Activated CD4-positive, alpha-beta memory T cell treated with anti-CD3 and anti-CD28 coated beads, Interleukin-2, amount 10 ng/mL, durations not matched to agents 7 days and 5 days (primary cell): ENCODE measurements around the gene KCNH1. TPM values are rescaled to one million over a fixed set of nuclear protein-coding genes. Genes with fewer than 3 reads are reported as not detected.

ENCODE experiments used
- CTCF ChIA-PET: fragments of 350-600 bp; sonication (Branson Sonifier 250); formaldehyde crosslinking; loops from one replicate; lab custom pipeline; 2021; ENCODE audit warnings: antibody characterized with exemption, inconsistent platforms; lab: Charles Lee
- POLR2A ChIA-PET: fragments of 350-600 bp; sonication (Branson Sonifier 250); formaldehyde crosslinking; loops from one replicate; lab custom pipeline; 2021; ENCODE audit warnings: antibody characterized with exemption; lab: Charles Lee
- DNase-seq: peaks from one replicate; pipeline ENCODE4 v3.0.0-alpha.2; 2020
- H3K27ac Mint-ChIP-seq: one replicate; pipeline ENCODE4 v1.8.0; 2021; ENCODE audit warnings: mild to moderate bottlenecking, mixed read lengths
- H3K27me3 Mint-ChIP-seq: one replicate; pipeline ENCODE4 v1.8.0; 2021; ENCODE audit warnings: mixed read lengths
- H3K36me3 Mint-ChIP-seq: one replicate; pipeline ENCODE4 v1.8.0; 2021; ENCODE audit warnings: low read depth, mixed read lengths
- H3K4me1 Mint-ChIP-seq: one replicate; pipeline ENCODE4 v1.8.0; 2021; ENCODE audit warnings: mixed read lengths
- H3K4me3 Mint-ChIP-seq: one replicate; pipeline ENCODE4 v1.8.0; 2021; ENCODE audit warnings: mild to moderate bottlenecking, mixed read lengths
- H3K9me3 Mint-ChIP-seq: one replicate; pipeline ENCODE4 v1.8.0; 2021; ENCODE audit warnings: mixed read lengths
- total RNA-seq, 2 experiments: library from RNA; stranded (reverse); gene quantifications; one replicate each; pipeline ENCODE4 v1.2.3, GENCODE V29; 2021

The KCNH1 gene
- total RNA-seq, 2 experiments from 2014 or later: not detected

DNA sequence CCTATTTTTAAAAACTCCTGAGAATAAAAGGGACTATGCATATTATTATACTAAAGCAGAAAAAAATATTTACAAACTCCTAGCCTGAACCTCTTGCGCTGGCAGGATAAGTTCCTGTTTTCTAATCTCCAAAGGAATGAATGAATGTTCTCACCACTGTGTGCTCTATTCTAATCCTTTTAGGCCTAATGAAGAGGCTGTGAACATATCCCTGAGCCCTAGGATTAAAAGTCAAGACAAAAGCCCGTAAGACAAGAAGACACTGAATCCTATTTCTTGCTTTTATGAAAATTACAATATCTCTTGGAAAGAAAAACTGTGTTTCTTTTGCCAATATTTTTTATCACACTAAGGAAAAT lies 487.7 kb downstream of the KCNH1 start:
- H3K4me3 Mint-ChIP-seq: no peak overlapping the region
- no peak overlapping the region for H3K27ac Mint-ChIP-seq
- ChIA-PET CTCF (no interaction called here), POLR2A (no interaction called here)
- no peaks in the 10 kb centered on the region for H3K36me3 Mint-ChIP-seq
- H3K9me3 Mint-ChIP-seq: no peaks in the 10 kb centered on the region
- H3K4me1 Mint-ChIP-seq: peaks cover 10% of the 10 kb centered on the region
- DNase-seq: no peak
- H3K27me3 Mint-ChIP-seq: no peaks in the 10 kb centered on the region

DNA sequence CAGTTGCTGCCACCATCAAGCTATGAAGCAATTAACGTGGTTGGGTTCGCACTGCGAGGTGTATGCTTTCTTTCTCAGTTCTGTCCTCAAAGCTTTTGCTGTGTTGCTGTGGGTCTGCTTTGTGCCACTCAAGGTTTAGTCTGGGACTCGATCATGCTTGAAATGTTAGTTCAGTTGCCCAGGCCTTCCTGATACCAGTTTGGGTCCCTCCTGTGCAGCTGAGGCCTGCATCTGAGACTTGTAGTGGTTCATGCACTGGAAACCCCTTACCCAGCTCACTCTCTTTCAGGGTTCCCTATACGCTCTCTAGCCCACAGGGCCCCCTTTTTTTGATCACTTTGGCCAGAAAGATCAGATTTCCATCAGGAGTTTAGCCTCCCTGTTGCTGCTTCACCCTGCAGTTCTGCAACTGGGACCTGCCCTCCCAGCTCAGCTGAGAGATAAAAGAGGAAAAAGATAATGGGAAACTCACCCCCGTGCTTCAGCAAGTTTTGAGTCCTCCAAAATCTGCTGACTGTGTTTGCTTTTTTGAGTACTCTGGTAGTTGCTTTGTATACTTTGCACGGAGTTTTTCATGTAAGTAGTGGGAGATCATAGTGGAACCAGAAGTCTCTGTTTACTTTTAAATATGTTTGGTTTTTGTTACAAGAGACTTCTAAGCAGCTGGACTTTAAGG lies 488.2 kb downstream of the KCNH1 start:
- Mint-ChIP-seq H3K27ac (no peak overlapping the region), H3K27me3 (no peaks in the 10 kb centered on the region), H3K4me3 (no peak overlapping the region), H3K9me3 (no peaks in the 10 kb centered on the region), H3K36me3 (no peaks in the 10 kb centered on the region), H3K4me1 (peaks cover 10% of the 10 kb centered on the region)
- DNase-seq: no peak
- ChIA-PET POLR2A (no interaction called here), CTCF (no interaction called here)

DNA sequence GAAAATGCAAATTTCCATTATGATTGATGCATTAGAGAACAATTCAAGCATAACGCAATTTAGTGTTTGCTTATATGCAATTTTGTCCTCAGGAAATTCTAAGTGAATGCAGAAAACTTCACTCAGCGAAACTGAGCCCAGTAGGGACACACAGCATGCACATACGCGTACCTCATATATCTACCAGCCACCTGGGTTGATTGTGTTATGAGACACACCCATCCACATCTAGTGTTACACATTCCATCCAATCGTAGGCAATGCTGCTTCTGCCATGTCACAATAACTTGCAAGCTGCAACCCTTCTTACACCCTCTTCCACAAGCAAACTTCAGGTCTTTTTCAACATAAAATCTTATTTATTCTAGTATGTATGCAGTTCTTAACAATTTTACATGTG lies 492.4 kb downstream of the KCNH1 start:
- Mint-ChIP-seq H3K27me3 (no peaks in the 10 kb centered on the region), H3K27ac (no peak overlapping the region), H3K4me3 (no peak overlapping the region), H3K9me3 (no peaks in the 10 kb centered on the region), H3K36me3 (no peaks in the 10 kb centered on the region), H3K4me1 (no peaks in the 10 kb centered on the region)
- ChIA-PET POLR2A (no interaction called here), CTCF (no interaction called here)
- DNase-seq: no peak

DNA sequence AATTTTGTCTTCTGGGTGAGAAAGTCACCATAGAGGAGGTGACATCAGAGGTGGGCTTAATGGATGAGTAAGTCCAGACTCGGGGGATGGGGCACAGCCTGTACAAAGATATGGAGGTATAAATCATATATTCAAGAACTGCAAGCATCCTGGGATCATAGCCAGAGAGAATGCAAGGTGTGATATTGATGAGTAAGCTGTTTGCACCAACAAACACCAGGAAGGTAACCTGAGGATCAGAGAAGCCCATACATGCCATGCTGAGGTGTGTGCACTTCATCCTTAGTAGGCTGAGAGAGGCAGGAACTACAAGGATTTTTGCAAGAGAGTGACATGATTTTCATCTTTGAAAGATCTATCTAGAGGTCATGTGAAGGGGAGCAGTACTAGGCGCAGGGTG lies 498.8 kb downstream of the KCNH1 start:
- ChIA-PET CTCF (no interaction called here), POLR2A (no interaction called here)
- H3K27me3 Mint-ChIP-seq: no peaks in the 10 kb centered on the region
- no peak overlapping the region for H3K27ac Mint-ChIP-seq
- no peaks in the 10 kb centered on the region for H3K4me1 Mint-ChIP-seq
- DNase-seq: no peak
- H3K36me3 Mint-ChIP-seq: no peaks in the 10 kb centered on the region
- H3K4me3 Mint-ChIP-seq: no peak overlapping the region
- H3K9me3 Mint-ChIP-seq: no peaks in the 10 kb centered on the region

DNA sequence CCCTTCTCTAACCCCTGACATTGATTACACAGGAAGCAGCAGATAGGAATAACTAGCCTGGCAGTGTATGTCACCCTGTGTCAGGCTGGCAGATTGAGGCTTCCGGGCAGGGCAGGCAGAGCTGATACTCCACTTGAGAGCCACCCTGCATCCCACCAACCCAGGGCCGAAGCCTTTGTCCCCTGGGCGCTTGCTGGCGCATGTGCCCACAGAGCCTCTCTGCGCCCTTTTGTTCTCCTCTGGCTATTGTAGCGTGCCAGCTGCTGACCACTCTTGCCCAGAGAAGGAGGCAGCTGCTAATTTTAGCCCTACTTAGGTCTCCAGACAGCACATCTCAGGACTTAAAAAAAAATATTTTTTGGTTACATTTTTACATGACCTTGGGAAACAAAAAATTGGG lies 500.3 kb downstream of the KCNH1 start:
- Mint-ChIP-seq H3K36me3 (no peaks in the 10 kb centered on the region), H3K27me3 (no peaks in the 10 kb centered on the region), H3K27ac (no peak overlapping the region), H3K4me1 (no peaks in the 10 kb centered on the region), H3K4me3 (no peak overlapping the region), H3K9me3 (no peaks in the 10 kb centered on the region)
- DNase-seq: no peak
- ChIA-PET POLR2A (no interaction called here), CTCF (no interaction called here)

DNA sequence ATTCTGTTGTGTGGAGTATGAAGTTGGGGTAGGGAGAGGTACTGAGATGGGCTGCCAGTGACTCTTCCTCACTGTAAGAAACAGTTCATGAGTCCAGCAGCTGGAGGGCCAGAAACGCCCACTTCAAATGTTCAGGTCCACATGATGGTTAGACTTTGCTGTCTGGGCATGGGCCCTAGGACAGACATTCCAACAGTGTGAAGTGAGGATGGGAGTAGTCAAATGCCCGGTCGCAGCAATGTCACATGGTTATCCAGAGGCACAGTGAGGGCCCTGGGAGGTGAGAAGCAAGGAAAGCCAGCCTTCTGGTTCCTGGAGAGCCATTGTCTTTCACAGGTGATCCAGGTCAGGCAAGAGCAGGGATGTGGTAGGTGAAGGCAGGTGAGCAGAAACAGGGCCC lies 500.8 kb downstream of the KCNH1 start:
- H3K27ac Mint-ChIP-seq: no peak overlapping the region
- CTCF ChIA-PET: no interaction called here
- no peaks in the 10 kb centered on the region for H3K4me1 Mint-ChIP-seq
- no peaks in the 10 kb centered on the region for H3K9me3 Mint-ChIP-seq
- no peaks in the 10 kb centered on the region for H3K27me3 Mint-ChIP-seq
- POLR2A ChIA-PET: no interaction called here
- no peaks in the 10 kb centered on the region for H3K36me3 Mint-ChIP-seq
- H3K4me3 Mint-ChIP-seq: no peak overlapping the region
- DNase-seq: no peak

DNA sequence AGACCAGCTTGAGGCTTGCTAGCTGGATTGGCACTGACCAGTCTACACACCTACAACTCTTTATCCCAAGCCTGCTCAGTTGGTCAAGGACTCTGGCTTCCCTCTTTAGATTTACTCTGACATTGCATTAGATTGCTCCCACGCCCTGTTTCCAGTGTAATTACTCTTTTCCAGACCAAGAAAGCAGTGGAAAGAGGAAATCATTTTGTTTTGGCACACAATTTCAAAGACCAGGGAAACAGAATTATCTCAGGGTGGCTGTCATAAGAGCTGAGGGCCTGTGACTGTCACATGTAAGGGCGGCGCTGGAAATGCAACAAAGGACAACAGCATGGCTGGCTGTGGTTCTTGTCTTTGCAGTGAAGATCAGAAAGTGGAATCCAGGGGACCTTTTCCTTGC lies 502.5 kb downstream of the KCNH1 start:
- Mint-ChIP-seq H3K4me3 (no peak overlapping the region), H3K27ac (no peak overlapping the region), H3K9me3 (no peaks in the 10 kb centered on the region), H3K36me3 (no peaks in the 10 kb centered on the region), H3K4me1 (no peaks in the 10 kb centered on the region), H3K27me3 (no peaks in the 10 kb centered on the region)
- CTCF ChIA-PET: no interaction called here
- no peak for DNase-seq
- POLR2A ChIA-PET: no interaction called here

DNA sequence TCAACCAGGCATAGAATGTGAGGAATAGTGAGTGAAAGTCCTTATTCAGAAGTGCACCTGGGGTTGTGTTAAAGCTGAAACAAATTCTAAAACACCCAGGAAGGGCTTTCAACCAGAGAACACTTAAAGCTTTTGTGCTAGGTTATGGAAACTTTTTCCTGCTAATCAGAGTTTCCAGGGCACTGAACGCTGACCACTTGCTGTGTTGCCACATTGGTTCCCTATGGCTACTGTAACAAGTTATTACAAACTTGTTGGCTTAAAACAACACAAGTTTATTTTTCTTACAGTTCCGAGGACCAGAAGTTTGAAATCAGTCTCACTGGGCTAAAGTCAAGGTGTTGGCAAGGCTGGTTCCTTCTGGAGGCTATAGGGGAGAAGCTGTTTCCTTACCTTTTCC lies 504.7 kb downstream of the KCNH1 start:
- Mint-ChIP-seq H3K9me3 (no peaks in the 10 kb centered on the region), H3K27ac (no peak overlapping the region), H3K4me1 (no peaks in the 10 kb centered on the region), H3K36me3 (no peaks in the 10 kb centered on the region), H3K27me3 (no peaks in the 10 kb centered on the region), H3K4me3 (no peak overlapping the region)
- ChIA-PET POLR2A (no interaction called here), CTCF (interaction anchor here (1.4 kb wide), 1 partner anchor 222 kb away, joined by 3 read pairs; no protein-coding TSS in a partner anchor)
- no peak for DNase-seq

DNA sequence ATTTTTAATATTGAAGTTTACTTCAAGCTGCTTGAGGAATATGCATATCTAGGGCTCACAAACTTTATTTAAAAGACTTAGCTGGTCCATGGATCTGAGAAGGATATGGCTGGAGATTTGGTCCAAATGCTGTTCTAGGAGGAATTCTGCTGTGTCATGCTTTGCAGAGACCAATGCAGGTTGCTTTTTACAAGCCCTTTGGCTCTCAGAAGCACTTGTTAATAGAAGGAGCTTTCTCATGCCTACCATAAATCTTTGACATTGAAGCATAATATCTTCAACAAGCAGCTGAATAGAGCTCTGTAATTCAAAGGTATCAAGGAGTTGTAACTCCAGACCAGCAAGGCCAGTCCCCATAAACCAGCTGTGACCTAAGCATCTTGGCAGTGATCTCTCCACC lies 506.2 kb downstream of the KCNH1 start:
- ChIA-PET POLR2A (no interaction called here), CTCF (interaction anchor here (1.4 kb wide), 1 partner anchor 221 kb away, joined by 3 read pairs; no protein-coding TSS in a partner anchor)
- H3K27me3 Mint-ChIP-seq: no peaks in the 10 kb centered on the region
- H3K4me1 Mint-ChIP-seq: no peaks in the 10 kb centered on the region
- no peaks in the 10 kb centered on the region for H3K9me3 Mint-ChIP-seq
- no peak overlapping the region for H3K27ac Mint-ChIP-seq
- H3K4me3 Mint-ChIP-seq: no peak overlapping the region
- no peak for DNase-seq
- H3K36me3 Mint-ChIP-seq: no peaks in the 10 kb centered on the region

Other genes starting within 250 kb of the KCNH1 start
- 10 to 100 TPM; 47.8 to 52.7 TPM for gene RCOR3, start 125.2 kb upstream of the KCNH1 start, total RNA-seq
- 10 to 100 TPM; 67.9 to 68.4 TPM for gene TRAF5, start 192.7 kb upstream of the KCNH1 start, total RNA-seq